OCI-M1 (cell line): ENCODE data around the gene BIRC7.

Source experiments
- DNase-seq: peaks from one replicate; lab custom pipeline; 2025; lab: John Stamatoyannopoulos, UW

BIRC7 gene

DNA sequence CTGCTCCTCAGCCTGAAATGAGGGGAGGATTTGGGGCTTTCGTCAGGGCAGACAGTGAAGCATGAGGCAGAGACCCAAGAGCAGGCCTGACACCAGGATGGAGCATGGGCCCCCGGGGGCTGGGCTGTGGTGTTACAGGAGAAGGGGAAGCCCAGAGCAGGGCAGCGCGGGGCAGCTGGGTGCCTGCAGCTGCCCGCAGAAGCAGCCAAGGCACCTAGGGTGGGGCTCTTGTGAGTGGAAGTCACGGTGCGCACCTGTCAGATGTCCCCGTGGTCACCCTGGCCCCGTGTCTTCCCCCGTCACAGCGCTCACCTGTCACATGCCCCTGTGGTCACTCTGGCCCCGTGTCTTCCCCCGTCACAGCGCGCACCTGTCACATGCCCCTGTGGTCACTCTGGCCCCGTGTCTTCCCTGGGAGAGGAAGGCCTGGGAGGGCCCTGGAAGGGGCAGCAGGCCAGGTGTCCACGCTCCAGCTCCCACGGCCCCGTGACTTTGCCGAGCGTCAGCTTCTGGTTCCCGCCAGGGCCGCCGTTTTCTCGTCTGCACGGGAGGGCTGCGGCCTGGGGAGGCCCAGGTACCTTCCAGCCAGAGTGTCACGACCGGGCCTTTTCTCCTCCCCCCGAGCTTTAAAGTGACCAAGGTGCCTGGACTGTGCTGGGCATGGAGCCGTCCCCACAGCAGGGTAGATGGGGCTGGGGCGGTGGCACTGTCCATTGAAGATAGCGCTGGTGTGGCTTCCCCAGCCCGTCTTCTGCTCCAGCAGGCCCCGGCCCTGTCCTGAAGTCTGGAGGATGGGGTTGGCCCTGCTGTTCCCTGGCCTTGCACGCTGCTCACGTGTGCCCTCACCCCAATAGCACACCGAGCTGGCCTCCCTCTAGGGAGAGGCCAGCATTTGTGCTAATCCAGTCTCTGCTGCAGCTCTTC lies 46.3 kb downstream of the BIRC7 start:
- no peak for DNase-seq

- no peak for DNase-seq
Observed at GRCh38 chr20:63282946-63283345, 47.2 kb downstream of the BIRC7 start.

GRCh38 chr20:63283397-63284082 lies 47.8 kb downstream of the BIRC7 start:
- no peak for DNase-seq

DNA sequence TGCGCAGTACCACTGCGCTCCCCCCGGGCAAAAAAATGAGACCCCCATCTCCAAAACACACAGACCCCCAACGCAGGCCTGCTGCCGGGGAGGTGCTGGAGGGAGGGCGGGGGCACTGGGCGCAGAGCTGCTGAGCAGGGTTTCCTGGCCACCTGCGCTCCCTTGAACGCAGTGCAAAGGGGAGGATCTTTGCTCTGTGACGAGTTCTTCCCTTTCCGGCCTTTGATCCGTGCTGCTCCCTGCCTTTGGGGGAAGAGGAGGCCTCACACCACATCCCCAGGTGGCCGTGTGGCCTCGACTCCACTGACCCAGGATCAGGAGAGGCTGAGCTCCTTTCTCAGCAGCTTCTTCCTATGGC lies 48.4 kb downstream of the BIRC7 start:
- no peak for DNase-seq

DNA sequence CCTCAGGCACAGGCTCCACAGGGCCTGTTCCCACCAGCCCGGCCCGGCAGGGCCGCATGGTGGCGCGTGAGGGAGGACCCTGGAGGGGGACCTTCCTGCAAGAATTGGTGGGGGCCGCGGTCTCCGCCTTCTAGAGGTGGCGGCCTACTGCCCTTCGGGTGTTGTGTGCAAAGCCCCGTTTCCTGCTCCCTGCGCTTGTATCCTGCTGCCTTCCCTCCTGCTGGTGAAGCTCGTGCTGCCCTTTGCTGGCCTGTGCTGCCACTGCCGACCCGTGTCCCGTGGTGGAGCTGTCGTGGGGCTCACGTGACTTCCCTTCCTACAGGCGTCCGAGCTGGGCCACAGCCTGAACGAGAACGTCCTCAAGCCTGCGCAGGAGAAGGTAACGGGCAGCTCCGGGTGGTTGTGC lies 48.8 kb downstream of the BIRC7 start:
- no peak for DNase-seq

DNA sequence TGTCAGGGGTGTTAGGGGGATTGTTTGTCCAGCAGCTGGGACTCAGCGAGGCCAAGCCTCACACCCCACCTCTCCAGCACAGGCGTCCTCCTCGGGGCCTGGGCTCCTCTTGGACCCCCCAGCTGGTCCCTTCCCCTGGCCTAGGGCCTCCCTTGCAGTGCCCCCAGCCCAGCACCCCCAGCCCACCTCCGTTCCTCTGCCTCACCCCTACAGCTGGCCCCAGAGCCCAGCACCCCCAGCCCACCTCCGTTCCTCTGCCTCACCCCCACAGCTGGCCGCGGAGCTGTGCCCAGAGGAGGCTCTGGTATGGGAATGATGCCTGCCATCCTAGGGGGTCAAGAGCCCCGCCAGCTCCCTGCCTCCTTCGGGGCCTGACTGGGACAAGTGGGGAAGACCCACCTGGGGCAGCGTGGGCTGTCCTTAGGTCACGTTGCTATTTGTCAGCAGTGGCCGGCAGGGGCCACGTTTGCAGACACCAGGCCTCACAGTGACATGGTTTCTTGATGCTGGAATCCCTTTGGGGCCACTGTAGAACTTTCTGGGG lies 49.3 kb downstream of the BIRC7 start:
- no peak for DNase-seq

GRCh38 chr20:63285636-63286615 lies 50.2 kb downstream of the BIRC7 start:
- DNase-seq, result no peak

- DNase-seq, result no peak
Observed at GRCh38 chr20:63286781-63287696, 51.3 kb downstream of the BIRC7 start.

DNA sequence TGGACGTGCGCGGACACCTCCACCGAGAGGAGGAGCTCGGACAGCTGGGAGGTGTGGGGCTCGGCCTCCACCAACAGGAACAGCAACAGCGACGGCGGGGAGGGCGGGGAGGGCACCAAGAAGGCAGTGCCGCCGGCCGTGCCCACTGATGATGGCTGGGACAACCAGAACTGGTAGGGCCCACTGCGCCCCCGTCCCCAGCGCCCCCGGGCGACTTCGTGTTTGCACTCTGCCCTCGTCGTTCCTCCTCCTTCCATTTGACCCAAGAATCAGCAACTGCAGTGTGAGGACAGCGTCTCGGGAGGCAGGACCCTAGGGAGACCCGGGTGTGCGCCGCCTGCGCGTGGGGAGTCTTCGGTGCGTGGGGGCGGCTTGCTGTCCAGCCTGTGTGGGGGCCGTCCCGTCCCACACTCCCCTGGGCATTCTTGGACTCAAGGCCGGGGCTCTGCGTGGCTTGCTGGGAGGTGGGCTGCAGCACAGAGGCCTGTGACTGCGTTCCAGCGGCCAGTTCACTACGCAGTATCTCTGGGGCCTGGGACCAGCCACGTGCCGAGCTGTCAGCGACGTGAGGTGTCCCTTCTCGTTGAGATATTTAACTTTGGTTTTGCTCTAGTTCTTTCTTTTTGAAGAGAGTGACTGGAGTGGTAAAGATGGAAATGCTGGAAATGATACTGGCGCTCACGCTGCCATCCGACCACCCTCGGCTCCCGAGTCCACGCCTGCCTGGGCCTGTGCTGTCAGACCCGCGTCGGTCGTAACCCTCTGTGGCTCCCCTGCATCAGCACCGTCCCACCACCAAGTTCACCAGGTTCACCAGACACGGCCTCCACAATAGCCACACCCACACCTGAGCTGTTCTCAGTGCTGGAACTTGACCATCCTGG lies 52.2 kb downstream of the BIRC7 start:
- DNase-seq, result no peak

DNA sequence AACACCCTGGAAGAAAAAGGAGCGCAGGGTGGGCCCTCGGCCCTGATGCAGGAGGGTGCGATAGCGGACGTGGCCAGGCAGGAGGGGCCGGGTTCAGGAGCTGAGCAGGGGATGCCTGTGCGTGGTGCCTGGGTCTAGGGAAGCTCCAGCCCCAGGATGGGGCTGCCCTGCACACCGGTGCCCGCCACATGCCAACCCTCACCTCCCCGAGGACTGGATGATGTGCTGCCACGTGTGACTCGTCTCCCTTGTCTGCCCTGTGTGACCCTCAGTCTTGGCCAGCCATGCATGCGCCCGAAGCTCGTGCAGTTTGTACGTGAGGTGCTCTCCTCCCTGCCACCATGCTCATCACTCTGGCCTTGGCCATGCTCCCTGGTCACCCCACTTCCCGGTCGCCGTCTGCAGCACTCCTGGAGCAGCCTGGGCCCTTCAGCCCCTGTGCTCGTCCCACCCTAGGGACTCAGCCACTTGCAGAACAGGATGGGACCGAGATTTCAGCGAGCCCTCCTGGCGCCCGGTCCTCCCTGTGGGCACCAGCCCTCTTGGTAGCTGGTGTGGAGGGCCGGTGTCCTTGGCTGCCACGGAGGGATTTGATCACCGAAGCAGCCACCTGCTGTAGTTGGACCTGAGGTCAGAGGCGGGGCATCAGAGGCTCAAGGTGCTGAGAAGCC lies 53.0 kb downstream of the BIRC7 start:
- no peak for DNase-seq

- DNase-seq, result no peak
Observed at GRCh38 chr20:63289311-63290135, 53.8 kb downstream of the BIRC7 start.
